ENCODE data around the gene PCSK5.

DNA sequence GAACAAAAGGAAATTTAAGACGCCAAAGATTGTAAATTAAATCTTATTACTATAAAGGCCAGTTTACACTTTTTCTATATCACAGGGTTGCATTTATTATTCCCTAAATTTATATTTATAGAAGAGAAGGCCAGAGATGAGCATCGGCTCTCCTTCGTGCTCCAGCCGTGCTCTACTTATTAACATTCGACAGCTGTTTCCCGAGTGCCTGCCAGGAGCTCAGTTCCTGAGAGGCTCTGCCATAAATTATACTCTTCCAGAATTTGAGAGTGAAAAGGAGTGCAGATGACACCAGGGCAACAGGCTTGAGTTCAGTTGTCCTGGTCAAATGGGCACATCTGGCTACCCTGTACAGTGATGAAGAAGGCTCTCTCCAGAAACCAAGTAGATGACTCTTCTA is 70.1 kb downstream of the PCSK5 start:
- TF ChIP-seq, protein P1, sequence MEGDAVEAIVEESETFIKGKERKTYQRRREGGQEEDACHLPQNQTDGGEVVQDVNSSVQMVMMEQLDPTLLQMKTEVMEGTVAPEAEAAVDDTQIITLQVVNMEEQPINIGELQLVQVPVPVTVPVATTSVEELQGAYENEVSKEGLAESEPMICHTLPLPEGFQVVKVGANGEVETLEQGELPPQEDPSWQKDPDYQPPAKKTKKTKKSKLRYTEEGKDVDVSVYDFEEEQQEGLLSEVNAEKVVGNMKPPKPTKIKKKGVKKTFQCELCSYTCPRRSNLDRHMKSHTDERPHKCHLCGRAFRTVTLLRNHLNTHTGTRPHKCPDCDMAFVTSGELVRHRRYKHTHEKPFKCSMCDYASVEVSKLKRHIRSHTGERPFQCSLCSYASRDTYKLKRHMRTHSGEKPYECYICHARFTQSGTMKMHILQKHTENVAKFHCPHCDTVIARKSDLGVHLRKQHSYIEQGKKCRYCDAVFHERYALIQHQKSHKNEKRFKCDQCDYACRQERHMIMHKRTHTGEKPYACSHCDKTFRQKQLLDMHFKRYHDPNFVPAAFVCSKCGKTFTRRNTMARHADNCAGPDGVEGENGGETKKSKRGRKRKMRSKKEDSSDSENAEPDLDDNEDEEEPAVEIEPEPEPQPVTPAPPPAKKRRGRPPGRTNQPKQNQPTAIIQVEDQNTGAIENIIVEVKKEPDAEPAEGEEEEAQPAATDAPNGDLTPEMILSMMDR (IDR thresholded peaks at IDR 0.05): no peak
- TF ChIP-seq POLR2AphosphoS5 (IDR thresholded peaks at IDR 0.05): no peak
- no peak for TF ChIP-seq POLR2A (IDR thresholded peaks at IDR 0.05)

All from prostate gland (tissue), 2 donors.